Measurements from ENCODE around the gene CNKSR3.
A peak's percentile ranks its signal among the peaks of the same experiment; 100 is the strongest.

Gene CNKSR3

DNA sequence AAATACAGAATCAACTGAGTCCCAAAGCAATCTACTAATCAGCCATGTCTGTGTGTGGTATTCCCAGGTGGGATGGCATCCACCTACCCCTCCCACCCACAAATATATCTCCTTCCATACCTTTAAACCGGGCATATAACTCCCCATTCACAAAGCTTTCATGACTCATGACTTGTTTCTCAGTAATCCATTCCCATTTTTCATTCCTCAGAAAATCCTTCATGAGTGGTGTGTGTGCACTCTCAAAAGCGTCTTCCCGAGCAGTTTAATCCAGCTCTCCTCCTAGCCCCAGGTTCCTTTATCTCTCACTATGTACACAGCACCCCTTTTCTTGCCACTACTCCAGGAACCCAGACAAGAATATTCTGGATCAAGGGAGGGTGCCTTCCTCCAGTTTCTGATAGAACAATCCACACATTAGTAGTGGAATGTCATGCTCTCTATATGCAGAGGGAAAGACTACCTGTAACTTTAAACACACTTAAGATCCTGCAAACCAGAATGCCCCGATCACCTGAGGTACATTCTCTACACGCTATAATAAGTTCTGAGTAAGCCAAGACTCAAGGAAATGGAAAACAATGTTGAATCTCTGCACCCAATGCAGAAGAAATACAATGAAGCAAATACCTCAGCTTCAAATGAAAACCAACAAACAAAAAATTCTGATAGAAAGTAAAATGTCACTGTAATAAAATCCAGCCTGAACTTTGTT is 98.2 kb downstream of the CNKSR3 start:
- no peak for DNase-seq (ENCODE audit: low spot score)

DNA sequence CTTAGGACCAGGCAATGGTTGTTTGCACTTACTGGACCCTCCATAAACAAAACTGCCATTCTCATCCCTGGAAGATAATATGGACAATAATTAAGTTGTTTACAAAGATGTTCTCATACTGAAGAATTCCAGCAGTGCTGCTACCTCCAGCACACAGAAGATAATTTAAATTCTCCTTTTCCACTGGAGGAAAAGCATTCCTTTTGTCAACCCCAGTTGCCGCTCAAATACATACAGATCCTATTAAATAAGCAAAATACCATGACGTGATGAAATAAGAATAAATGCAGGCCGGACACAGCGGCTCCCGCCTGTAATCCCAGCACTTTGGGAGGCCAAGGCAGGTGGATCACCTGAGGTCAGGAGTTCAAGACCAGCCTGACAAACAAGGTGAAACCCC is 99.4 kb downstream of the CNKSR3 start:
- peak; percentile 31 for DNase-seq (ENCODE audit: low spot score)

DNA sequence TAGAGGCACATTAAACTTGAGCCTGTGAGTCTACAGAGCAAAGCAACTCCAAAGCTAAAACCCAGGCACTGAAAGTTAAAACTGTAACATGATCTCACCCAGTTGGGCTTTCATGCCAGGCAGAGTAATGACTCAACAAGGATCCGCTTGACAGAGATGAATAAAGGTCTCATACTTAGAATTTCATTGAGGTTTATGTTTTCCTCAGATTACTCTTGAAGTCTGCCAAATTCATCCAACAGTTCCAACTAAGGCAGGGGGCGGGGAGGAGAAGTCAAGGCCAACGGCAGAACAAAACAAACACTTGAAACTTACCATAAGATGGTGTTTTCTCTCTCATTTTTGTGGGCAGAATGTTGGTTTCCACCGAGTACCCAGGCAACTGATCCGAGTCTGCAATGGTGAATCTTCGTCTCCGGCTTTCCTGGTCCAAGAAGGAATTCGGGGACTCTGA is 99.8 kb downstream of the CNKSR3 start:
- DNase-seq (ENCODE audit: low spot score): peak; percentile 88

DNA sequence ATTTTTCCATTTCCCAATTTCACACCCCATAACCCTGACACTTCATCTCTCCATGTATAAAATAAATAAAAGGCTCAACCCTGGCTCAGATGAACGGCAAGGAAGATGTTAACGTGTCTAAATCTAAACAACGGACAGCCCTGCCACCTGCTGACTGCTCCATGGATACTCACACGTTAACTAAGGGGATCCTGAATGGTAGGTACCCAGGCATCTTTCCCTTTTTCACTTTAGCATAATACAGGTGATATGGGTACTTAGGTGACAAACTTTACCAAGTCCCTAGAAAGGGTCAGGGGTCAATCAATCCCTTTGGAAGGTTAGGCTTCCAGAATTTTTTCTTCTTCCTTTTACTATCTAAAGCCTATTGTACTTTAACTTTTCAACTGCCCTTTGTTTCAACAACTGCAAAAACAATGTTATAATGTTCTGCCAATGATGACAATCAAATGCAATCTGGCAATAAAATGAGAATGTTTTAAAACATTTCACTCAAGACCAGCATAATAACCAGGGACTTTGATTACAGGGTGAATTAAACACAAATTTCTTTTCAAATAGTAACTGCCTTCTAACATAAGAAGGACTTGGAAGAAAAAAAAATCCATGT is 101.5 kb downstream of the CNKSR3 start:
- DNase-seq (ENCODE audit: low spot score): no peak

DNA sequence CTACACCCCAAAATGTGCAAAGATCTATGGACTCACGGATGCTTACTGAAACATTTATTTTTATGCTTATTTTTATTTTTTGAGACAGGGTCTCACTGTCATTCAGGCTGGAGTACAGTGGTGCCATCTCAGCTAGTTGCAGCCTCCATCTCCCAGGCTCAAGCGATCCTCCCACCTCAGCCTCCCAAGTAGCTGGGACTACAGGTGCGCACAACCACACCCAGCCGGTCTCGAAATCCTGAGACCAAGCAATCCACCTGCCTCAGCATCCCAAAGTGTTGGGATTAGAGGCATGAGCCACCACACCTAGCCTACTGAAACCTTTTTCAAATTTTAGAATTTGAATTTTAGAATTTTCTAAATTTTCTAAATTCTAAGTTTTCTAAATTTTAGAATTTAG is 103.0 kb downstream of the CNKSR3 start:
- no peak for DNase-seq (ENCODE audit: low spot score)

DNA sequence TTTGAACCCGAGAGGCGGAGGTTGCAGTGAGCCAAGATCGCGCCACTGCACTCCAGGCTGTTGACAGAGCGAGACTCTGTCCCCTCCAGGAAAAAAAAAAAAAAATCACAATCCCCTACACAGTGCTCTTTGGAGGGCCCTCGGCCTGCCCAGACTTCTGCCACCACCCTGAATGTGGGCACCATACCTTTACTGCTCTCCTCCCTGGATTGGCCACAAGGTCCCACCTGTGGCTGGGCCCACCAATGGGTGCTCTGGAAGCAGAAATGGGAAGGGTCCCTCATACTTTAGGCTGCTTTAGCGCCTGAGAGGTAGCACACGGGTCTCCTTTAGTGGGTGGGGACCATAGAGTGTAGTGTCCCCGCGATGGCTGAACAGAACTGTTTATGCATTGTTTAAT is 103.6 kb downstream of the CNKSR3 start:
- DNase-seq (ENCODE audit: low spot score): no peak

DNA sequence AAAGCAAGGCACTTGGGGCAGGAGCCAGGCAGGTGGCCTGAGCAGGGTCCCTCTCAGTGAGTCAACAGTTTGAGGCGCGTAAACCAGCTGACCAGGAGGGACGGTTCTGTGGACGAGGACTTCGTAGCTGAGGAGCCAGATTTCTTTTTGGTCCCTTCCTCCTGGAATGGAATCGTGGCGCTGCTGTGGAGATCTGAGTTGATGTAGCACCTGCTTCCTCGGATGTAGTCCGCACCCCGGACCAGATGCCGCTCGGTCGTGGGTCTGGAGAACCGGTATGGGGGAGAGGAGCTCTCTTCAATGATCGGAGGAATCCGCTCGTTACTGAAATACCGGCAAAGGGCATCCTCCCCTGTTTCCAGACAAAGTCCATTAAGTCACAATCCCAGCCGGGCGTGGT is 104.2 kb downstream of the CNKSR3 start:
- no peak for DNase-seq (ENCODE audit: low spot score)

DNA sequence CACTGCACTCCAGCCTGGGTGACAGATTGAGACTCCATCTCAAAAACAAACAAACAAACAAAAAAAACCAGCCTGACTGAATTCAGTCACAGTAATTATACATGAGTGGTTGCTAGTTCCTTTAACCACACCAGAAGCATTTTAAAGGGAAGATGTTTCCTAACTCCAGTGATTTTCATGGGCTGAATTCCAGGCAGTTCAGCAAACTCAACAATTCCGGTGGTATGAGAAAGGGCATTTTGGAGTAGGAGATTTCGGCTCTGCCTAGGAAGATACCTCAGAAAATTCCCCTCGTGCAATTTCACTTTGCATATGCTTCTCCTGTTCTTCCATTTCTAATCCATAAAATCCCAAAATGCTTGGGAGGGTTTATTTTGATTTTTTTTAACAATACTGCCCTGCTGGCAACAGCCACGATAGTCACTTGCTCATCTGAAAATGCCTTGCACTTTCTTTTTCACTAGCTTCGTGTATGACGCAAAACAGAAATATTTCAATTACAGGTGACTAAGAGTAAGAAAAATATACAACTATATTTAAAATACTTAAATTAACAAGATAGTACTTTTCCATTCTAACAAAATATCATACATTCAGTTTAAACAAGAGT is 105.6 kb downstream of the CNKSR3 start:
- DNase-seq (ENCODE audit: low spot score): peak; percentile 49

DNA sequence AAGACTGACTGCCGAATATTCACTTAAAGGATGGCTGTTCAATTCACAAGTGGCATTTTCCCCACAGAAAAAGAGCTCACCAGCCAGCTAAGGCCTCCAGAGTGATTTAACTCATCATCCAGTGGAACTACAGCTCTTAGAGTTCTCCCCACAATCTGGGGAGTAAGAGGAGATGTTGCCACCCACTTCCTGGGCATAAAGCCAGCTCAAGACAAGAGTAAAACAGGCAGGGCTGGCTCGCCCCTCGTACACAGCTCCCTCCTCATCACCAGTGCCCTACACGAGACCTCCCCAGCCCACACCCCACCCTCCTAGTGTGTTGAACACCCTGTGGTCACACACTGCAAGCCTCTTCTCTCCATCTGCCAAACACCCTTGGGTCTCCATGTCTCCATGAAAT is 106.7 kb downstream of the CNKSR3 start:
- DNase-seq (ENCODE audit: low spot score): peak; percentile 37

DNA sequence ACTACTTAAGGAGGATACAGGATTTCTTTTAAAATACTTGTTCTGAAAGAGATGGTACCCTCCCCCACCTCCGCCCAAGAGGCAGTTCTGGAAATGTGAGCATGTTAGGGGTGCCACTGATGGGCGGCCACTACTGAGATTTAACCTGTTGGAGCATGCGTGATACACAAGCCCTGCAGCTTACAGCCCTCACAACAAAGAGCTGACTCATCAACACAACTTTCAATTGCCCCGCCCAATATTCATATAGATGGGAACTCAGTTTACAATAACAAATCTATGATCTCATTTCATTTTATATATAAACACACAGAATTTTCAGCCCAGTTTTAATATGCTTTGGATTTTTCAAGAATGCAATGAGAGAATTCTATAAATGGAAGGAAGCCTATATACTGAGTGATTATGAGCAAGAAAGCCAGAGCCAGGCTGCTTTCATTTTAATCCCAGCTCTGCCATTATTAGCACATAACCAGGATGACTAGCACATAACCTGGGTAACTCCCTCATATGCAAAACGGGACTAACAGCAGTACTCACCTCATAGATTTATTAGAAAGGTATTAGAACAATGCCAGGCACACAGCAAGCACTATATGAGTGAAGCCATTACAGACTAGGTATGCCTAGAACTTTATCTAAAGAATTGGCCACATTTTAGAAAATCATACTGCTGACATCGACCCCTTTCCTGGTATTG is 108.3 kb downstream of the CNKSR3 start:
- DNase-seq (ENCODE audit: low spot score): no peak

DNA sequence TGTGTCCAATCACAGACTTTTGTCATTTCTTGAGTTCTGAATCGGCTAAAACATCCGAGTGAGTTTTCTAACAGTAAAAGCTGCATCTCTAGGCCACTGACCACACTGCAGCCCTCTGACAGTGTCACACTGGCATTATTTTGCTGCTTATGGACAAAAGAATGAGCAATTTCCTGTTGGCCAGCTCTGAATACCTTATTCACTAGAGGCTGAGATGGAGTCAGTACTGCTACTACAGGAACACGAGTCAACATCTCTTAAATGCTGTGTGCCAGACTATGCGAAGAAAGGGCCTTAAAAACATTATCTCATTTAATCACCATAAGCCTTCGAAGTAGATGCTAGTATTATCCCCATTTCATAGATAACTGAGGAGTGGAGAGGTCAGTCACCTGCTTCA is 111.4 kb downstream of the CNKSR3 start:
- no peak for DNase-seq (ENCODE audit: low spot score)

DNA sequence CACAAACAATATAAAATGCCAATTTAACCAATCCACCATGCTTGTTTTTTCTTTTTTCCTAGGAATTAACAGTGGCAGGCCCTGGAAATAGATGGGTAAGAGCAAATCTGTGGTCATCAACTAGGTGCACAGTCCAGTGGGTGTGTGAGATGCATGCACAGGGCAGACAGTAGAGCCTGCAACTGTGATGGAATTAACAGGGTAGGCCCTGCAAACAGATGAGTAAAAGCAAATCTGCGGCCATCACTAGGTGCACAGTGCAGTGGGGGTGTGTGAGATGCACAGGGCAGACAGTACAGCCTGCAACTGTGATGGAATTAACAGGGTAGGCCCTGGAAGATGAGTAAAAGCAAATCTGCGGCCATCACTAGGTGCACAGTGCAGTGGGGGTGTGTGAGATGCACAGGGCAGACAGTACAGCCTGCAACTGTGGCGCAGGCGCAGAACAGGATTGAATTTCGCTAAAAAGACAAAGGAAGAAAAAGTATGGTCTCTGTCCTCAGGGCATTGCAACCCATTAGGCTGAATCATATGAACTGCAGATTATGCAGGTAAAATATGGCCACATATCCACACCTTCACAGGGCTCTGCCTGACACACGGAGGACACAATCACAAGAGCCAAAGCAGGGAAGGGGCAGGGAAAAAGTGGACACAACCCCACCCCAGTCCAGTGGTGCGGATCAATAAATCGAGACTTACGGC is 112.8 kb downstream of the CNKSR3 start:
- no peak for DNase-seq (ENCODE audit: low spot score)

DNA sequence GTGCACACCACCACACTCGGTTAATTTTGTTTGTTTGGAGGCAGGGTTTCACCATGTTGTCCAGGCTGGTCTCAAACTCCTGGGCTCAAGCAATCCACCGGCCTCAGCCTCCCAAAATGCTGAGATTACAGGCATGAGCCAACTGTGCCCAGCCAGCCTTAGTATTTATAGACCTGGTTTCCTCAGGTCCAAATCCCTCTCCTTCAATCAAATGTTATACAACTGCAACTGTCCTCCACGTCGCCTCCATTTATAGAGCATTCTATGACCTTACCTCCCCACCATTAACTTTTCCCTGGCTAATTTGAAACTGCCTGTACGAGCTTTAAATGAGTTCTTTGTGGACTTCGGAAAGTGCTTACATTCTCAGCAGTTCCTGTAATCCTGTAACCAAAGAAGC is 114.6 kb downstream of the CNKSR3 start:
- DNase-seq (ENCODE audit: low spot score): no peak

DNA sequence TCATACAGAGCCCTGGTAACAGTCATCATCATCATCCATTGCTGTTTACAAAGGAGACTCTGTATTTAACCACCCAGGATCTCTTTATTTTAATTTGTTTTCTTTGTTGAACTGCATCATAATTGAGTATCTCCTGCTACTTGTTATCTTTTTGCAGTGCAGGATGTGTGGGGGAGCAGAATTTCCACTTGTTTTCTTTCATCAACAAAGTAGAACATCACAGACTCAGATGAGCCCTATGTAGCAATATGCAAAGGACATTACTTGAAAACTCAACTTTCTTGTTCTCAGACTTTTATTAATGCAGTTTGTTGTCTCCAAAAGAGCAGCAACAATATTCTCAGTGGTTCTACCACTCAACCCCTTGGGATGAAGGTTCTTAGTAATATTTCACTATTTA is 115.2 kb downstream of the CNKSR3 start:
- DNase-seq (ENCODE audit: low spot score): no peak

DNA sequence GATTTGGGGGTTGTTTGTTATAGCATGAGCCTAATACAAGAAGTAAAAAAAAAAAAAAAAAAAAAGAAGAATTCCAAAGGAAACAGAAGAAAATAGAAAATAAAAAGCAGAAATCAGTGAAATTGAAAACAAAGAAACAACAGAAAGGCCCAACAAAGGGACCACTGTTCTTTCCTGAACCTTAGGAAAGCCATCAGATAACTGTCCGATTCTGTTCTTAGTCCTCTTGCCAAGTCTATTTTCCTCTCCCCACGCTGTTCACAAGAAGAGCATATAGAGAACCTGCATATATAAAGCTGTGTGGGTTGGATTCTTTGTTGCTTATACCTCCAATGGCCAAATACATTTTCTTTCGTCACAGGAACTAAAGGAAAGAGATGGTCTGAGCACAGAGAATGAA is 115.9 kb downstream of the CNKSR3 start:
- DNase-seq (ENCODE audit: low spot score): no peak

DNA sequence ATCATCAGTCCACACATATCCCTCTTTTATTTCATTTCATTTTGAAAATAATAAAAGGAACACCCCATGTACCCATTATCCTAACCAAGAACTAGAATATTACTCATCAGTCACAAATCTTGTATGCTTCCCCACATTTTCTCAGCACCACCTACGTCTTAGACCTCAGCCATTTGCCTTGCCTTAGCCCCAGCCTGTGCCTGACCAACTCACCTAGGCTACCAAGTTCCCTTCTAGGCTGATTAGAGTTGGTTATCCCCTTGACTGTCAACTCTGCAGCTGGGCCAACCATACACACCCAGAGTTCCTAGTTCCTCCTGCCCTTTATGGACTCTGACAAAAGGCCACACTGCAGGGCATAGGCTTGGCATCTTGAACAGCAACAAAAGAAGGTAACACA is 120.5 kb downstream of the CNKSR3 start:
- DNase-seq (ENCODE audit: low spot score): no peak

DNA sequence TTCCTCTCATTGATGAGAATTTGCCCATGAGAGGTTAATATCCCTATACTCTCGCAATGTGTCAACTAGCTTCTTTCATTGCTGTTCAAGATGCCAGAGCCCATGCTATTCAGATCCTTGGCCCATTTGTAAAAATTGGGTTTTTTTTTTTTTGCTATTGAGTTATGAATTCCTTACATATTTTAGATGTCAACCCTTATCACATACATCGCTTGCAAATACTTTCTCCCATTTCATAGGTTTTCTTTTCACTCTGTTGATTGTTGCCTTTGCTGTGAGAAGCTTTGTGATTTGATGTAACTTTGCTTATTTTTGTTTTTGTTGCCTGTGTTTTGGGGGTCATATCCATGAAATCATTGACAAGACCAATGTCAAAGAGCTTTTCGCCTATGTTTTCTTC is 121.7 kb downstream of the CNKSR3 start:
- DNase-seq (ENCODE audit: low spot score): no peak

DNA sequence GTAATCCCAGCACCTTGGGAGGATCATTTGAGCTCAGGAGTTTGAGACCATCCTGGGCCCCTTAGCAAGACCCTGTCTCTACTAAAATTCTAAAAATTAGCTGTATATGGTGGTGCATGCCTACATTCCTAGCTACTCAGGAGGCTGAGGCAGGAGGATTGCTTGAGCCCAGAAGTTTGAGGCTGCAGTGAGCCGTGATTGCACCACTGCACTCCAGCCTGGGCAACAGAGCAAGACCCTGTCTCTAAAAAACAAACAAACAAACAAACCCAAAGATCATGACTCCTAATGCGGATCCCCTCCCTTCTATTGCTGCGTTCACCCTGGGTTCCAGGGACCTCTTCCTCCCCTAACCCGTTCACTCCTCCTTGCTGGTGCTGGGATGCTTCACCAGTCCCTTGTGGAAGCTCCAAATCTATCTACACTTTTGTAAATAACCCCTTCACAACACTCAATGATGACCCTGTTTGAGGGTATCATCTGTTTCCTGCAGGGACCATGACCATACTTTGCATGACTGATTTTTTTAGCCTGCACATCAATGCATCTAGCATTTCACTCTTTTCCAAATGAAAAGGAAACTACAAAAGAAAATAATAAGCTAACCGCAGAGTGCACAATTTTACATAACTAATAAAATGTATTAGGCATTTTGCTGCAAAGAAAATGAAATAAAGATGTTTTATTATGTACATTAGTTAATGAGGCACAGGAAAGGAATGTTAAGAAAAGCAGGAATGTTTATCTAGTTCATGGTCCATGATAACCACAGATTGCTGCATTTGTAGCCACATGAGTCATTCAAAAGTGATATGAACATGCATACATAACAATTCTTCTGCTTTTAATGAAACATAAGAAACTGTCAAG is 123.4 kb downstream of the CNKSR3 start:
- DNase-seq (ENCODE audit: low spot score): peak; percentile 47

DNA sequence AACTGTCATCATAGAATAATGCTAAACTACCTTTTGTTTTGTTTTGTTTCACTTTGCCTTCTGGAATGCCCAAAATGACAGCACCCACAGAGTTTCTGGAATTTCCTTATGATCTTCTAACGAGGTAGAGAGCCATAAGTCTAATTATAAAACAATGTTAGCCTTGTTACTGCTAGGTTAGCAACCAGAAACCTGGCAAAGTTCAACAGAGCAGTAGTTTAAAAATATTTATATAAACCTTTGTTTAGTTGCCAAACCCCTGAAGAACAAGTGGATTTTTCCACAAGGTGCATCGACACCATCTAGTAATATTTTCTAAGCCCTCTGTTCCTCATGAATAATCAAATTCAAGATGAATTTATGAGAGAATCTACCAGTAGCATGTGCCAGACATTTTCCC is 126.3 kb downstream of the CNKSR3 start:
- no peak for DNase-seq (ENCODE audit: low spot score)

DNA sequence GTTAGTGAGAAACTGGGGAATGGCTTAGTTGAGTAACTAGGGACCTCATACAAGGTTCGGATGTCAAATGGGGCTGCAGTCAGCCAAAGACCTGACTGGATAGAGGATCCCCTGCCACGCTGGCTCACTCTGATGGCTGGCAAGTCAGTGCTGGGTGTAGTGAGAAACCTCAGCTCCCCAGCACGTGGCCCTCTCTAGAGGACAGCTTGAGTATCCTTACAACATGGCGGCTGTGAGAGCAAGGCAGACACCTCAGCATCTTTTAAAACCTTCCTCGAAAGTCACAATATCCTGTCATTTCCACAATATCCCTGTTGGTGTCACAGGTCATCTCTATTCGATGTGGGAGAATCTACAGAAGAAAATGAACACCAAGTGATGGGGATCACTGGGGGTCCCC is 127.2 kb downstream of the CNKSR3 start:
- no peak for DNase-seq (ENCODE audit: low spot score)

DNA sequence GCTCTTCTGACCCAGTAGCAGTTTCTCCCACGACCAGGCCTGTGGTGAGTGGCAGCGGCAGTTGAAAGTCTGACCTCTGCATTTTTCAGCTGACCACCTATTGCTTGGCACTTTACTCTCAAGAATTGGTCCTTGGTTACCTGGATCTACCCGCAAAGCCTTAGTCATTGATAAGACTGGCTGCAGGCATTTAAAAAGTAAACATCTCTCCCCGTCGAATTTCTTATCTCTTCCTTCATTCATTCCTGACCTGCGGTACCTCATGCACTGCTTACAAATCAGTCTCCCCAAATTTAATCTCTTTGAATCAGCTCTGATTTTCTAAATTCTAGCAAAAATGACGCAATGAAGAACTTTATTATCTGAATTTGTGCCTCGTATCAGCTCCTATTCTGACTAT is 127.7 kb downstream of the CNKSR3 start:
- no peak for DNase-seq (ENCODE audit: low spot score)
